GM12801 (cell line): ENCODE measurements around the gene FOXK2.

Experiments used
- TF ChIP-seq, protein P1 (sequence below): IDR thresholded peaks from one replicate; pipeline ENCODE4 v1.5.1; 2011; ENCODE audit warnings: control low read depth; ENCODE audit not compliant: insufficient read length; ENCODE audit errors: extremely low read depth

Gene FOXK2

DNA sequence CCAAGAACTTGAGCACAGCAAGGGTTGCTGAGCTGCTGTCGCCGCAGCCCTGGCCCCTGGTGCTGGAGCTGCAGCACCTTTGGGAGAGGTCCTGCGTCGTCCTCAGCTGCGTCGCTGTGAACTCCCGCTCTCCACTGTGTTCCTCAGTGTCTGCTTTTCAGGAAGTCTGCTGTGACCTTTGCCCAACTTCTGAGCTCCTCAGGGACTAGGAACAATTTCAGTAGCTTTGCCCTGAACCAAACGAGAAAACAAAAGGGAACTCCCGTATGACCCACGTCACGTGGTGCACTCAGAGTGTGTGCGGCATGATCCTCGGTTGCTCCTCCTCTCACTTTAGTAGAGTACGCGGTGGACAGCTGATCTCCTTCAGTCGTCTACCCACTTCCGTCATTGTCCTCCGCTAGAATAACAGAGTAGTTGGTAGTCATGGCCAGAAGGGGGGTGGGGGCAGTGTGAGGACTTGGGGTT, 84.5 kb downstream of the FOXK2 start:
- TF ChIP-seq, protein P1, sequence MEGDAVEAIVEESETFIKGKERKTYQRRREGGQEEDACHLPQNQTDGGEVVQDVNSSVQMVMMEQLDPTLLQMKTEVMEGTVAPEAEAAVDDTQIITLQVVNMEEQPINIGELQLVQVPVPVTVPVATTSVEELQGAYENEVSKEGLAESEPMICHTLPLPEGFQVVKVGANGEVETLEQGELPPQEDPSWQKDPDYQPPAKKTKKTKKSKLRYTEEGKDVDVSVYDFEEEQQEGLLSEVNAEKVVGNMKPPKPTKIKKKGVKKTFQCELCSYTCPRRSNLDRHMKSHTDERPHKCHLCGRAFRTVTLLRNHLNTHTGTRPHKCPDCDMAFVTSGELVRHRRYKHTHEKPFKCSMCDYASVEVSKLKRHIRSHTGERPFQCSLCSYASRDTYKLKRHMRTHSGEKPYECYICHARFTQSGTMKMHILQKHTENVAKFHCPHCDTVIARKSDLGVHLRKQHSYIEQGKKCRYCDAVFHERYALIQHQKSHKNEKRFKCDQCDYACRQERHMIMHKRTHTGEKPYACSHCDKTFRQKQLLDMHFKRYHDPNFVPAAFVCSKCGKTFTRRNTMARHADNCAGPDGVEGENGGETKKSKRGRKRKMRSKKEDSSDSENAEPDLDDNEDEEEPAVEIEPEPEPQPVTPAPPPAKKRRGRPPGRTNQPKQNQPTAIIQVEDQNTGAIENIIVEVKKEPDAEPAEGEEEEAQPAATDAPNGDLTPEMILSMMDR = no peak

DNA sequence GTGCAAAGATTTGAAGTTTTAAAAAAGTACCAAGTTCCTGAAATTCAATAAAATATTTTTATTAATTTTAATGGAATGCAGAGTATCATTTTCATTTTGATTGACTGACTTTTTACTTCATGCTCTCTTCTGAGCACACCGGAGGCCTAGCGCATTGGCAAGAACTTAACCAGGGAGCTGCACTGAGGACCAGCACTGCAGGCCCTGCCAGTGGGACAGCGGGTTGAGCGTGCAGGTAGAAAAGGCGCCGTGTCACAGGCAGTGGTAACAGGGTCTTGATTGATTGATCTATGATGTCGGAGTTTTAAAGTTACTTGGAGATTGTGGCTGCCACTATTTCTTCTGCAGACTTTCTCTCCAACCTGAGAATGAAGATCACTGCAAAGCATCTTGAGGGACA, 85.0 kb downstream of the FOXK2 start:
- TF ChIP-seq, protein P1 = no peak

DNA sequence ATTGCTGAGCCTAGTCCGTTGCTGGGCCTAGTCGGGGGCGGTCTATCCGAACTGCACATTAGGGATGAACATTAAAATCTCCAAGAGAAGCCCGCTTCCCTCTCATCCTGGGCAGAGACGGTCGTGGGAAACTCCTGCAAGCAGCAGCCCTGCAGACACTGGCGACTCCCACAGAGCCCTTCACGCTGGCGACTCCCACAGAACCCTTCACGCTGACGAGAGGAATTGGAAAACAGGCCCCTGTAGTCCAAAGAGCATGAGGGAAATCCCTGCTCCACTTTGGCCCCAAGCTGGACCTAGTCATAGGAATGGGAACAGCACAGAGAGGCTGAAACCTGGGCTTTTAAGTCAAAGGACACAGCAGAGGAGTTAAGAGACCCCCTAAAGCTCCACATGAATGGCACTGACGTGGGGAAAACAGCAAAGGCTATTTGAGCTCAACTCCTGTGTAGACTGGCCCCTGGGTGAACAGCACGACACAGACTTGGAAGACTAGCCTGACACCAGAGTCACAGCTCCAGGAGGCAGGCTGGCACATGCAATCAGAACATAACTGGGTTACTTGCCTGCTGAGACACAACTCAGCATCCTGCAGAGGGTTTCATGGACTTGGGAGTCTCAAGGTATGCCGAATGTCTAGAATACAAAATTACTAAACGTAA, 86.5 kb downstream of the FOXK2 start:
- TF ChIP-seq, protein P1 = no peak

DNA sequence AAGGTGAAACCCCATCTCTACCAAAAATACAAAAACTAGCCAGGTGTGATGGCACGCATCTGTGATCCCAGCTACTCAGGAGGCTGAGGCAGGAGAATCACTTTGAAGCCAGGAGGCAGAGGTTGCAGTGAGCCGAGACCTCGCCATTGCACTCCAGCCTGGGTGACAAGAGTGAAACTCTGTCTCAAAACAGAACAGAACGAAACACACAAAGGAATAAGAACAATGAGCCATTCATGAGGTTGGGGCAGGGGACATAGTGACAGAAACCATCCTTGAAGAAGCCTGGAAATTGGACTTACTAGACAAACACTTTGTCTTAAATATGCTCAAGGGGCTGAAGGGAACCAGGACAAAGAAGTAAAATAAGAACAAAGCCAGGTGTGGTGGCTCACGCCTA, 89.3 kb downstream of the FOXK2 start:
- TF ChIP-seq, protein P1 = no peak

DNA sequence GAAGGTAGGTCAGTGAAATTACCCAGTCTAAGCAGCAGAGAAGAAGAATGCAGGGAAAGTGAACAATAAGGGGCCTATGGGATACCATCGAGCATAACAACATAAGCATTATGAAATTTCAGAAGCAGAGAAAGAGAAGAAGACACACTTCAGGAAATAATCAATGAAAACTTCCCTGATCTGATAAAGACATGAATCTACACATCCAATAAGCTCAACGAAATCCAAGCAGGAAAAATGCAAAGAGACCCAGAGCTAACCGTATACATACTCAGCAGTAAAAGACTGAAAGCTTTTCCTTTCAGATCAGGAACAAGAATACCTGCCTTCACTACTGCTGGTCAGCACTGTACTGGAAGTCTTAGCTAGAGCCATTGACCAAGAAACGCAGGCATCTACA, 90.1 kb downstream of the FOXK2 start:
- TF ChIP-seq, protein P1 = no peak

DNA sequence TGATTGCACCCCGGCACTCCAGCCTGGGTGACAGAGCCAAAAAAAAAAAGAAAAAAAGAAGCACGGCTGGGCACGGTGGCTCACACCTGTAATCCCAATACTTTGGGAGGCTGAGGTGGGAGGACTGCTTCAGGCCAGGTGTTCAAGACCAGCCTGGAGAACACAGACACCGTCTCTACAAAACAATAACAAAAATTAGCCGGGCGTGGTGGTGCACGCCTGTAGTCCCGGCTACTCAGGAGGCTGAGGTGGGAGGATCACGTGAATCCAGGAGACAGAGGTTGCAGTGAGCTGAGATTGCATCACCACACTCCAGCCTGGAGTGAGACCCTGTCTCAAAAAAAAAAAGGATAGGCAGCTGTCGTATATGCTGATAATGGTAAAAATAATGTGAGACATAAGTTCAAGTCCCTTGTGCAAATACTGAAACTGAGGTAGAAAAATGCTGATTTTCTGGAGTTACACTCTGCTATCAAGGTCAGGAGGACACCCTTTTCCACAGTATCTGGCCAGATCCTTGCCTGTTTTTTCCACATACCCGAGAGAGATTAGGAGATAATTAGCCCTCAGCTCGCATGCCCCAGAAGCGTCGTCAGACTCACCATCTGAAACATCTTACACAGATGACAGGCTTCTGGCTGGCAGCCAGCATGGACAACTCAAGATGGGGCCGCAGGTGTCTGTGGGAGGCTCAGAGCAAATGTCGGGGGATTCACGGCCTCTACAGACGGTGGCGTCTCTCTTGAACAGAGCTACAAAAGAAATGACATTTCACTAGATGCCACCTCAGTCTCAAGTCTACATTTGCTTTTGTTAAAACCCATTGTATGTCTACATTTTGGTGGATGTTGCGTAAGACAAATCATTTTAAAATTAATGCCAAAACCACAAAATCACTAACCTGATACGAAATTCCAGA, 91.9 kb downstream of the FOXK2 start:
- TF ChIP-seq, protein P1 = no peak

DNA sequence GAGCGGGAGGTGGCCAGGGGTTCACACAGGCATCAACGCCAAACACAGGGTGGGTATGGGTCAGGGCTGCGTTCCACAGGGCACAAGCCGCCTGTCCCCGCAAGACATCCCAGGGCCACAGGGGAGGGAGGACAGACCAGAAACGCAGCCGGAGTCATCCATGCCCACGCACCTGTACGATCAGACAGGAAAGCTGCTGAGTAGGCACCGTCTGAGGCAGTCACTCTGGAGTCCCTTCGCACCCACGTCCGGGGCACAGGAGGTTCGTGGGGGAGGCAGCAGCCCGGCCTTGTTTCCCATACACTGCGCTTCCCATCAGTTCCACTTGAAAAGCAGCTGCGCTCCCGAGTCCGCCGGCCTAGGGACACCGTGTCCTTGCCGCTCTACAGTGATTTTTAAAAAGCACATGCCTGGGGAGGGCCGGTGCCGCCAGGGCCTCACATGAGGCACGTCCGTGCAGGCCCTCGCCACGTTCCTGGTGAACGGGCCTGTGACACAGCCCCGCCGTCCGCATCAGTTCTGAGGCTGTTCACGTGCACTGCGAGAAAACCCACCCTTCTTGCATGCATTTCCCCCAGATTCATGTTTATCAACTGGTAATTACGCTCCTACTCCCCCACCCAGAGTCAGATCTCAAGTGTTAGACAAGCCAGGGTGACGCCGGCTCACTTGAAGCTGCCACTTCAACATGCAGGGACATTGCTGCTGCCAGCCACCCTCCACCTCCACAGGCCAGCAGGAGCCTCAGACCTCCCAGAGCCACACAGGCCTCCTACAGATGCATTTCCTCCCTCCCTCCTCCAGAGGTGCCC, 94.0 kb downstream of the FOXK2 start:
- TF ChIP-seq, protein P1 = no peak
